Mucosa of rectum (tissue), 2 donors: ENCODE data around the gene NACAD.

Experiments
- H3K27ac ChIP-seq, 2 donors: one replicate each; pipeline ENCODE4 v1.7.0; 2013; ENCODE audit warnings: inconsistent platforms in 2 of 2, low read depth in 2 of 2, low read length in 2 of 2
- H3K27me3 ChIP-seq, 2 donors: one replicate each; pipeline ENCODE4 v1.7.0; 2013; ENCODE audit warnings: low read length in 2 of 2; ENCODE audit not compliant: control insufficient read depth in 2 of 2, insufficient read depth in 2 of 2
- H3K36me3 ChIP-seq, 2 donors: one replicate each; pipeline ENCODE4 v1.7.0; 2013; ENCODE audit warnings: low read length in 2 of 2; ENCODE audit not compliant: control insufficient read depth in 2 of 2, insufficient read depth in 2 of 2
- H3K4me1 ChIP-seq, 2 donors: one replicate each; pipeline ENCODE4 v1.7.0; 2013; ENCODE audit warnings: low read length in 2 of 2, mild to moderate bottlenecking in 1 of 2; ENCODE audit not compliant: control insufficient read depth in 2 of 2, insufficient read depth in 2 of 2
- H3K4me3 ChIP-seq, 2 donors: one replicate each; pipeline ENCODE4 v1.7.0; 2013; ENCODE audit warnings: low read length in 2 of 2
- H3K9ac ChIP-seq, 2 donors: one replicate each; pipeline ENCODE4 v1.7.0; 2013; ENCODE audit warnings: low read length in 2 of 2, low read depth in 1 of 2, mild to moderate bottlenecking in 1 of 2
- H3K9me3 ChIP-seq, 2 donors: one replicate each; pipeline ENCODE4 v1.7.0; 2013; ENCODE audit warnings: low read length in 2 of 2; ENCODE audit not compliant: control insufficient read depth in 2 of 2
- donor health status: healthy.
- donor health status: Normal muscosa, but diverticular disease.

The NACAD gene

DNA sequence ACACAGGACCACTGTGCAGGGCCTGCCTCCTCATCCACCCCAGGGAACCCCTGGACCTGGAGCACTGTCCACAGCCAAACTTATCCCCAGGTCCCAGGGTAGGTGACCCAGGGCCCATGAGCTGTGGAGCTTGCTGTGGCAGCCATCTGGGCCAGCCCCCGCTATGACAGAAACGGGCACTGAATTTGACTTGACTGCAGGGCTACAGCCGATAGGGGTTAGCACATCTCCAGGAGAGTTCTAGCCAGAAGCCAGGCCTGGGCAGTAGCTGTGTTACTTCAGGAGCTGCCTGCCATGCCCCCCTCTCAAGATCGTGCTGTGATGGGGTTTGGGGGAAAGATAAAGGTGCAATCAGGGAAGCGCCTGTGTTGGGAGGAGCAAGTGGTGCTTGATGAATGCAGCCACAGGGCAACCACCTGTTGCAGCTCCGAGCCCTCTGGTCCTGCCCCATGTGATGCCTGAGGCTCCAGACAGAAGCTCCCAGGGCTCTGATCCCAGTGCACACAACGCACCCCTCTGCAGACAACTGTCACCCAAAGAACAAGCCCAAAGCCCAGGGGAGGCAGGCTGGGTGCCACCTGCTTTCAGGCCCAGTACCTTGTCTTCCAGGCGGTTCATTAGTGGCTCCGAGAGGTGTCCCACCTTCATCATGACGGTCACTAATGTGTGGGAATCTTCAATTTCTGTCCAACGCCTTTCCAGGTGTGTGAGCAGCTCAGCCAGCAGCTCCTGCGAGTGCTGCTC is 16.2 kb upstream of the NACAD start:
- H3K4me1 ChIP-seq: peaks cover 14 to 16% of the 10 kb centered on the region in 2 donors
- H3K9ac ChIP-seq: no peak overlapping the region
- H3K4me3 ChIP-seq: no peak overlapping the region
- H3K36me3 ChIP-seq: peaks cover 86 to 93% of the 10 kb centered on the region in 2 donors
- no peaks in the 10 kb centered on the region for H3K27me3 ChIP-seq
- H3K27ac ChIP-seq: no peak overlapping the region
- H3K9me3 ChIP-seq: no peaks in the 10 kb centered on the region

- H3K4me1 ChIP-seq: peaks cover 11 to 14% of the 10 kb centered on the region in 2 donors
- no peak overlapping the region for H3K4me3 ChIP-seq
- no peaks in the 10 kb centered on the region for H3K9me3 ChIP-seq
- no peak overlapping the region for H3K27ac ChIP-seq
- no peaks in the 10 kb centered on the region for H3K27me3 ChIP-seq
- no peak overlapping the region for H3K9ac ChIP-seq
- peaks cover 94 to 99% of the 10 kb centered on the region in 2 donors for H3K36me3 ChIP-seq
Measured at GRCh38 chr7:45103958-45104843, 15.4 kb upstream of the NACAD start.

- Histone ChIP-seq H3K4me1 (peaks cover 2 to 4% of the 10 kb centered on the region in 2 donors), H3K9me3 (no peaks in the 10 kb centered on the region), H3K27me3 (no peaks in the 10 kb centered on the region), H3K36me3 (peaks cover 87 to 90% of the 10 kb centered on the region in 2 donors), H3K9ac (no peak overlapping the region), H3K4me3 (no peak overlapping the region), H3K27ac (no peak overlapping the region)
Measured at GRCh38 chr7:45102785-45103712, 14.3 kb upstream of the NACAD start.

- Histone ChIP-seq H3K27me3 (no peaks in the 10 kb centered on the region), H3K4me1 (no peaks in the 10 kb centered on the region), H3K36me3 (peaks cover 77 to 78% of the 10 kb centered on the region in 2 donors), H3K9ac (no peak overlapping the region), H3K9me3 (no peaks in the 10 kb centered on the region), H3K4me3 (no peak overlapping the region), H3K27ac (no peak overlapping the region)
Measured at GRCh38 chr7:45101748-45102147, 13.0 kb upstream of the NACAD start.

- no peaks in the 10 kb centered on the region for H3K4me1 ChIP-seq
- no peak overlapping the region for H3K27ac ChIP-seq
- no peaks in the 10 kb centered on the region for H3K27me3 ChIP-seq
- H3K9ac ChIP-seq: no peak overlapping the region
- no peaks in the 10 kb centered on the region for H3K9me3 ChIP-seq
- peaks cover 70 to 71% of the 10 kb centered on the region in 2 donors for H3K36me3 ChIP-seq
- no peak overlapping the region for H3K4me3 ChIP-seq
Measured at GRCh38 chr7:45100761-45101480, 12.2 kb upstream of the NACAD start.

DNA sequence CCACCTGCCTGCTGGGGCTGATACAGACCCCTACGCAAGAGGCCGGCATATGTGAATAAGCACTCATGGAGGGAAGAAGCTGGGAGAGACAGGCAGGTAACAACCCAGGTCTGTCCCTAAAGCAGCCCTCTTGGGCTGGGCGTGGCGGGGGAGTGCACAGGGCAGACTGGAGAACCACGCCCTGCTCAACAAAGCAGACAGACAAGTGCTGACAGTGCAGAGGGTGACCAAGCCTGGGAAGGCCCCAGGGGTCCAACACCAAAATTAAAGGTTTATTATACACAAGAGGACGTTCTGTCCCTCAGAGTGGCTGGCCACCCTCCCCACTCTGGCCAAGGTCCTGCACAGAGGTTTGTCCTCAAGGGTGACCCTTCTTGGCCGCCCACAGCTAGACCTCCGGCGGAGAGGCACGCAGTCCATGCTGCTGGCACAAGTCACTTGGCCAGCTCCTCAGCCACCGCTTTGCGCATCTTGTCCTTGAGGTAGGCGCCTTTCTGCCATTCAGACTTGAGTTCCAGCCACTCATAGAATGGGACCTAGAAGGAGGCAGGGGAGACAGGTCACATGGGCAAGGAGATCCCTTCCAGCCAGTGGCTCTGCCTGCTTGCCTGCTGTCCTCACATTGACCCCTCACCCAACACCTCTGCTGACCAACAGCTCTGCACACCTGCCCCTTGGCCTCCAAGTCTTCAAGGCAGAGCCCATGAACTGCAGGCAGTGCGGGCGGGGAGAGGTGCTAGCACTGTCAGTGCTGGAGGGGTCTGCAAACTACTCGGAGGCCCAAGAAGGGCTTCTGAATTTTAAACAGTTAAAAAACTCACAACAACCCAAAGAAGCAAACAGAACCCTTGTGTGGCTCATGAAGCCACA is 11.4 kb upstream of the NACAD start:
- peaks cover 62 to 63% of the 10 kb centered on the region in 2 donors for H3K36me3 ChIP-seq
- H3K9ac ChIP-seq: no peak overlapping the region
- H3K27ac ChIP-seq: no peak overlapping the region
- no peak overlapping the region for H3K4me3 ChIP-seq
- no peaks in the 10 kb centered on the region for H3K27me3 ChIP-seq
- no peaks in the 10 kb centered on the region for H3K4me1 ChIP-seq
- H3K9me3 ChIP-seq: no peaks in the 10 kb centered on the region

DNA sequence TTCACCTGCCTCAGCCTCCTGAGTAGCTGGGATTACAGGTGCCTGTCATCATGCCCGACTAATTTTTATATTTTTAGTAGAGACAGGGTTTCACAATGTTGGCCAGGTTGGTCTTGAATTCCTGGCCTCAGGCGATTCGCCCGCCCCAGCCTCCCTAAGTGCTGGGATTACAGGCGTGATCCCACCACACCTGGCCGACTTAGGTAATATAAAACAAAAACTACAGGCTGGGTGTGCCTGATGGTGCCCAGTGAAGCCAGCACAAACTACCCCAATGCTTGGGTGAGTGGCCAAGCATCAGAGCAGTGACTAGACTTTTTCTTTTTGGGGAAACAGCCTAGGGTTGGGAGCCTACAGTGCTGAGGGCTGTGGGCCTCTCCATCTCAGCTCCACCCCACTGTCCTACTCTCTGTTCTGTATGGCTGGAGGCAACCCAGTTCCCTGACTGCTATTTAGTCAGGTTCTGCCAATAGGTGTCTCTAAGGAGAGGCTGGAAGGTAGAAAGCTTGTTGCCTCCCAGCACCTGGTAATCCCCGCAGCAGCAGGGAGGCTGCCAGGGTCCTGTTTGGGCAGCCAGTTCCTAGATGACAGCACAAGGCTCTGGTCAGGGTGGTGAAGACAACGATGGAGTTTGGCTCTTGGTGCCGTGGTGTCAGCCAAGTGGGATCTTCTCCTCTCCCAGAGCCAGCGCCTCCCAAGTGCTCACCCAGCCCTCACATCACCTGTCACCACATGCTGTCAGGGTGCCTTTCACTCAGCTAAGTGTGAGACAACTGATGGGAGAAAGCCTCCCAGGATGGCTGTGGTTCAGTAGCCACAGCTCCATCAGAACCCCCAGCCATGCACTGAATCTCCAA is 10.4 kb upstream of the NACAD start:
- no peak overlapping the region for H3K27ac ChIP-seq
- peaks cover 53 to 54% of the 10 kb centered on the region in 2 donors for H3K36me3 ChIP-seq
- no peak overlapping the region for H3K4me3 ChIP-seq
- no peaks in the 10 kb centered on the region for H3K4me1 ChIP-seq
- H3K27me3 ChIP-seq: no peaks in the 10 kb centered on the region
- H3K9ac ChIP-seq: no peak overlapping the region
- H3K9me3 ChIP-seq: no peaks in the 10 kb centered on the region

DNA sequence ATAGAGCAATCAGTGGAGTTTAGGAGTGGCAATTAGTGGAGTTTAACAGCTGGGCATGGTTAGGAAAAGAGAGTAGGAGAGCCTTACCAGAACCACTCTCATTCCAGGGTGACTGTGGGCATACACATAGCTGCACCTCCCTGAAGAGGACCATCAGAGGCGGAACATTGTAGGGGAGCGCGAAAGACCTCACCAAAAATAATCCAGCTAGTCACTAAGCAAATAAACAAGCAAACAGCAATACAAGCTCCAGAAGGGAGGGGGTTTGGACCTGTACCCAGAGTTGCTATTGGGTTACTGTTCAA is 4.1 kb upstream of the NACAD start:
- no peak overlapping the region for H3K9ac ChIP-seq

More for the DNA sequence above, 4.1 kb upstream of the NACAD start:
- no peak overlapping the region for H3K4me3 ChIP-seq
- H3K4me1 ChIP-seq: peaks cover 0 to 2% of the 10 kb centered on the region in 2 donors
- no peaks in the 10 kb centered on the region for H3K9me3 ChIP-seq
- H3K36me3 ChIP-seq: no peaks in the 10 kb centered on the region
- H3K27me3 ChIP-seq: peaks cover 6 to 9% of the 10 kb centered on the region in 2 donors
- no peak overlapping the region for H3K27ac ChIP-seq
